SK-N-MC (cell line): Measurements from ENCODE around the gene CNNM1.

Experiments used
- DNase-seq: peaks from one replicate; pipeline ENCODE4 v3.0.0-alpha.2; 2011; ENCODE audit warnings: low read depth, low spot score
- H3K27ac ChIP-seq: fragments of 200-600 bp; sonication (generic); 2 replicates; pipeline ENCODE4 v1.5.1; 2016; ENCODE audit warnings: mixed run types
- H3K36me3 ChIP-seq: fragments of 200-600 bp; sonication (generic); 2 replicates; pipeline ENCODE4 v1.6.1; 2017; ENCODE audit warnings: antibody characterized with exemption, low read length, mixed read lengths; ENCODE audit not compliant: insufficient read depth
- H3K4me3 ChIP-seq: fragments of 200-600 bp; sonication (generic); 2 replicates; pipeline ENCODE4 v1.5.1; 2016
- H3K9ac ChIP-seq: fragments of 200-600 bp; sonication (generic); 2 replicates; pipeline ENCODE4 v1.8.0; 2017; ENCODE audit warnings: mixed run types, mixed read lengths; ENCODE audit not compliant: insufficient read length
- H3K9me3 ChIP-seq: fragments of 200-600 bp; sonication (generic); 2 replicates; pipeline ENCODE4 v1.6.1; 2017; ENCODE audit warnings: low read depth, mild to moderate bottlenecking, antibody characterized with exemption, low read length, moderate library complexity, mixed read lengths
- EZH2 ChIP-seq: fragments of 200-600 bp; sonication (generic); IDR thresholded peaks from one replicate; pipeline ENCODE4 v1.6.1; 2017; ENCODE audit warnings: antibody characterized with exemption
- FOXP2 ChIP-seq: optimal IDR thresholded peaks from 2 replicates; pipeline ENCODE3; 2011; ENCODE audit warnings: mild to moderate bottlenecking, moderate library complexity; ENCODE audit not compliant: insufficient read depth; ENCODE audit errors: extremely low read length, control extremely low read depth
- POLR2AphosphoS5 ChIP-seq: IDR thresholded peaks from 2 replicates; pipeline ENCODE4 v1.6.1; 2012; ENCODE audit warnings: mild to moderate bottlenecking, low read depth, low read length, borderline replicate concordance

CNNM1 gene

DNA sequence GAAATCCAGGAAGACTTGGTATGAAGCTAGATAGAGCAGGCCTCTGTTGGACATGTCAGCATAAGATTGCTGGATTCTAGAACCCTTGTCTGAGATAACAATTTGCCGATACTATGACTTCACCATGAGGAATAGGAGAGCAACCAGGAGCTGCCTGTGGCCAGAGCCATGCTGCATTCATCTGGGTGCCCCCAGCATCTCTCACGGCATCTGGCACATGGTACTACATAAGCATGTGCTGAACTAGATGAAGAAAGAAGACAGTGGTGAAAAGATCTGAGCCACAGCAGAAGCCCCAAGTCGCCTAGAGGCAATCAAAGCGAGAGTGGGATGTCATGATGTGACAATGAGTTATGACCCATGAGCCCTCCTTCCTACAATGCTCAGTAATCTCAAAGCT lies 81.7 kb downstream of the CNNM1 start:
- Histone ChIP-seq H3K9ac (no peak overlapping the region), H3K9me3 (no peaks in the 10 kb centered on the region), H3K36me3 (peaks cover 3% of the 10 kb centered on the region; the same call in 1 of the 2 replicates), H3K27ac (no peak overlapping the region), H3K4me3 (no peak overlapping the region)
- TF ChIP-seq EZH2 (no peak), POLR2AphosphoS5 (no peak), FOXP2 (no peak)
- no peak for DNase-seq

DNA sequence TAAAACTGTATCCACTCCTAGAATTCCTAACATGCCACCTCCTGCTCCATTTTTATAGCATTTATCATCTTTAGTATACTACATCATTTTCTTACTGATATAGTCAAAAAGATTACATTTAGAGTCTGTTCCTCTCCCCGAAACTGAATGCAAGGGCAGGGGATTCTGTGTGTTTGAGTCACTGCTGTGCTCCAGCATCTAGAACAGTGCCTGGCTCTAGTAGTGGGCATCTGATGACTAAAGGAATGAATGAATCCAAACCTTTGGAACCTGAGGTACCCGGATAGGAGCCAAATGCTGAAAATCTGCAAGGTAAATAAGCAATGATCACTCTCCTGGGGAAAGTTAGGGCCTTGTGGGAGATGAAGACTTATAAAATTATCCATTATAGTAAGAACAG lies 82.4 kb downstream of the CNNM1 start:
- Histone ChIP-seq H3K4me3 (no peak overlapping the region), H3K36me3 (no peaks in the 10 kb centered on the region; the same call in 1 of the 2 replicates), H3K9me3 (no peaks in the 10 kb centered on the region), H3K9ac (no peak overlapping the region), H3K27ac (no peak overlapping the region)
- DNase-seq = no peak
- no peak for TF ChIP-seq EZH2
- TF ChIP-seq FOXP2 = no peak
- TF ChIP-seq POLR2AphosphoS5 = no peak

DNA sequence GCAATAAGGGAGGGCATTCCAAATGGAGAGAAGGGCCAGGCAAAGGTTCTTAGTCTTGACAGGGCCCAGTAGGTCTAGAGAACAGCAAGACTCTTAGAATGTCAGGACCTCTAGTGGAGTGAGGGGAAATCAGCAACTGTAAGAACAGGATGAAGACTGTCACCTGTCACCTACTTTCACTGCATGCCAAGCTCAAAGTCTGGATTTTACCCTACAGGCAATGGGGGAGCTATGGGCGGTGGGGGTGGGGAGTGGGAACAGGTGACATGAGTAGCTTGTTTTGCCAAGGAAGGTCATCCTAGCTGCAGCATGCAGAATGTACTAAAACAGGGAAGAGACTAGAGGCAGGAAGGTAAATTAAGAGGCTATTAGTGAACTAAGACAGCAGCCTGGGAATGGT lies 82.9 kb downstream of the CNNM1 start:
- H3K36me3 ChIP-seq = no peaks in the 10 kb centered on the region
- no peak for DNase-seq
- no peak overlapping the region for H3K9ac ChIP-seq
- no peak overlapping the region for H3K27ac ChIP-seq
- no peak for TF ChIP-seq POLR2AphosphoS5
- no peaks in the 10 kb centered on the region for H3K9me3 ChIP-seq
- H3K4me3 ChIP-seq = no peak overlapping the region

DNA sequence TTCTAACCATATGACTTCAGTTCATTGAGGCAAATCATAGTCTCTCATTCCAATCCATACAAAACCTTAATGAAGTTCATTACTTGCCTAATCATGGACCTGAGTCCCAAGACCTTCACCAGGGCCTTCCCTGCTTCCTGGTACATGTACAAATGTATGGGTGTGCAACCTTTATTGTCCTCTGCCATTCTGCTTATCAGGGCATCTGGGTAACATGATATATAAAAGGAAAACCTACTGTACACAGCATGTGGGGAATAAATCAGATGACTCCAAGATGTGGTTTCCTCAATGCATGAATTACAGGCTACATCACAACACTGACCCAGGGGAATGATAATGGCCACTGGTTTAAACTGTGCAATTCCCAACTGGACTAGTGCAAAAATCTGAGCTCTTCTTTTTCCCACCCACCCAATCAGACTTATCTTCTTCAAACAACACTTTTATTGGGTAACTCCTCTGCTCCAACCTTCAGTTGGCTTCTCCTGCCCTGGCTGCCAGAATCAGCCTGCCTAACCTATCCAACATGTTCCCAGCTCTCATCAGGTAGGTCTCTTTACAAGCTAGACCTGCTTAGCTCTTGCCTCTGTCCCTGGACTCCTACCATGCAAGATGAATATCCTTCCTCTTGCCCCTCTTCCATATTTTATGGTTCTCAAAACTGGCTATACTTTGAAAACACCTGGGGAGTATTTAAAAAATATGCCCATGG lies 89.9 kb downstream of the CNNM1 start:
- DNase-seq = no peak
- TF ChIP-seq POLR2AphosphoS5 (no peak), EZH2 (no peak), FOXP2 (no peak)
- no peaks in the 10 kb centered on the region for H3K9me3 ChIP-seq
- H3K4me3 ChIP-seq = no peak overlapping the region
- no peak overlapping the region for H3K9ac ChIP-seq
- no peaks in the 10 kb centered on the region; the same call in 1 of the 2 replicates for H3K36me3 ChIP-seq
- no peak overlapping the region for H3K27ac ChIP-seq

DNA sequence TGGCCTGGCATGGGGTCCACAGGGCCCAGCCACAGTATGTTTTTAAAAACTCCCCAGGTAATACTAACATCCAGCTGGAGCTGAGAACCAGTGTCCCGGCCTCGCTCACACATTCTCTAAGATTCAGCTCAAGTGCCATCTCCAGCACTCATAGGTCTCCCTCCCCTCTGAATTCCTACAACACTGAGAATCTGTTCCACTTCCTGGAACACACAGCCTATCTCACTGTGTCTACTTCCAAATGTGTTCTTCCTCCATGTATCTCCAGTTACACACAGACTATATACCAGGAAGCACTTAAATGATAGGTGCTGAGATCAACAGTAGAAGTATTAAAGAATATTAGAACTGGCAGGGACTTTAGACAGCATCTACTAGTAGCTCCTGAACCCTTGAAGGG lies 90.5 kb downstream of the CNNM1 start:
- Histone ChIP-seq H3K4me3 (no peak overlapping the region), H3K36me3 (no peaks in the 10 kb centered on the region; the same call in 1 of the 2 replicates), H3K27ac (no peak overlapping the region), H3K9me3 (no peaks in the 10 kb centered on the region), H3K9ac (no peak overlapping the region)
- DNase-seq = no peak
- TF ChIP-seq EZH2 (no peak), FOXP2 (no peak), POLR2AphosphoS5 (no peak)

DNA sequence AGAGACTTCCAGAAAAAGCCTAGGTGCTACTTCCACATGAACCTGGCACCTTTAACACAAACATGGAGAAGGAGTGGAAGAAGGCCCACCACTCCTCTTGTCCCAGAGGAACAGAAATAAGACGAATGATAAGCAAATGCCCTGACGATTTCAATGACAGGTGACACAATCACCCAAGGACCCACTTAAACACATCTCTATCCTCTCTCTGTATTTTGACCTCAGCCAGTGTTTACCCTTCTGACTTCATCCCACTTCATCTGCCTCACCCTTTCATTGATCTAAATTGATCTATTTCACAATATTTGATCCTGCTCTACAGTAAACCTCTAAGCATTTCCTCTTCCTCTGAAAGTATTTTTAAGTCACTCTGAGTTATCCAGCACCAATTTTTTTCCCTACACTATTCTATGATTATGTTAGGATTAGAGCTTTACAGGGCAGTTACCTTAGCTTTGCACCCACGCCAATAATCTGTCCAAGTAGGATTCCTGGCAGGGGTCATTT lies 92.1 kb downstream of the CNNM1 start:
- no peaks in the 10 kb centered on the region; the same call in 1 of the 2 replicates for H3K36me3 ChIP-seq

DNA sequence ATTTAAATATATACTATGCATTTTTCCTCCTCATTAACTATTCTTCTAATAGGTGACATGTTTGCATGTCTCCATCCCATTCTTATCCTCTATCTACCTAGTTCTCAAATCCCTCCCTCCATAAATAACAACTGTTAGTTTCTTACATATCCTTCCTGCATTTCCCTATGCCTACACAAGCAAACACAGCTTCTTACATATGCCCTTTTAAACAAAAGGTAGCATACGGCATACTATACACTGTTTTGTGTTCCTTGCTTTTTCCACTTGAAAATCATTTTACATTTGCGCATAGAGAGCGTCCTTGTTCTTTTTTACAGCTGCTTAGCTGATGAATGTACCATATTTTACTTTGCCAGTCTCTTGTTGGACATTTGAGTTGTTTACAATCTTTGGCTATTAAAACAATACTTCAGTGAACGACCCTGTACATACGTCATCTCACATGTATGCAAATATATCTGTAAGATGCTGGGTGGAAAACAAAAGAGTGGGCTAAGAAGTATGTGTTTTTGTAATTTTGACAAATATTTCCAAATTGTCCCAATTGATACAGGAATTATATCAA lies 93.5 kb downstream of the CNNM1 start:
- H3K36me3 ChIP-seq = no peaks in the 10 kb centered on the region; the same call in 1 of the 2 replicates
- no peak overlapping the region for H3K4me3 ChIP-seq
- H3K9me3 ChIP-seq = no peaks in the 10 kb centered on the region
- no peak overlapping the region for H3K27ac ChIP-seq
- no peak for TF ChIP-seq EZH2
- no peak overlapping the region for H3K9ac ChIP-seq
- DNase-seq = no peak

More for the DNA sequence above, 92.1 kb downstream of the CNNM1 start:
- Histone ChIP-seq H3K9me3 (no peaks in the 10 kb centered on the region), H3K27ac (no peak overlapping the region), H3K4me3 (no peak overlapping the region), H3K9ac (no peak overlapping the region)
- DNase-seq = no peak
- TF ChIP-seq EZH2 (no peak), POLR2AphosphoS5 (no peak), FOXP2 (no peak)

DNA sequence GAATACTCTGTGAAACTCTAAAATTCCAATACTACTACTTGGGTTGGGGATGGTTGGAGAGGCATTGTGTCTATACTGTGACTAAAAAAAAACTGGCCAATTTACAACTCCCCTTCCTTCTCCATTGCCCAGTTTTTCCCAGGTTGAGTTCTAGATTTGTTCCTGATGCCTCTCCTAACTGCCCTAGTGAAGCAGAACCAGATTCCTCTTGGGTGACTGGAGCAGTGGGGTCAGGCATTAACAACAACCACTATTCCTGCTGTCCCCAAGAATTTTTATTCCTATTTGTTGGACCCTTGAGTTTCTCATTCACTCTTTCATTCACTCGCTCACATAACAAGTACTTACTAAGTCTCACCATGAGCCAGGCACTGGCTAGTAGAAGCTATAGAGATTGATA lies 95.5 kb downstream of the CNNM1 start:
- Histone ChIP-seq H3K4me3 (no peak overlapping the region), H3K9ac (no peak overlapping the region), H3K27ac (no peak overlapping the region), H3K36me3 (no peaks in the 10 kb centered on the region; the same call in 1 of the 2 replicates), H3K9me3 (no peaks in the 10 kb centered on the region)
- no peak for TF ChIP-seq EZH2
- no peak for TF ChIP-seq FOXP2
- no peak for TF ChIP-seq POLR2AphosphoS5
- no peak for DNase-seq

DNA sequence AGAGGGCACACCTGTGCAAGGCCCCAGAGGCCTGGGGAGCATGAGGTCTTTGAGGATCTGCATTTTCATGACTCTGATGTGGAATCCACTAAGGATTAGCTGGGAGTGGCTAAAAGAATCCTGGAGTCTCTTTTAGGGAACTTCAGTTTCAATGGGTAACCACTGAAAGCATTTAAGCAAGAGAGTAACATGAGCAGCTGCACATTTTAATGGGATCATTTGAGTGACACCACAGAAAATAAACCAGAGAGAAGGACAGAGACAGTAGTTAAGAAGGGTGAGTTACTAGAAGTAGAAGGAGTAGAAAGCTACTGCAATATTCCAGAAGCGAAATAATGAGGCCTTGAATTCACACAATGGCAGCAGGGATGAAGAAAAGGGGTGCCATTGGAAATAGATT lies 96.0 kb downstream of the CNNM1 start:
- TF ChIP-seq POLR2AphosphoS5 = no peak
- no peak for TF ChIP-seq EZH2
- TF ChIP-seq FOXP2 = no peak
- no peak overlapping the region for H3K27ac ChIP-seq
- DNase-seq = no peak

More for the DNA sequence above, 96.0 kb downstream of the CNNM1 start:
- Histone ChIP-seq H3K36me3 (no peaks in the 10 kb centered on the region; the same call in 1 of the 2 replicates), H3K4me3 (no peak overlapping the region), H3K9ac (no peak overlapping the region), H3K9me3 (no peaks in the 10 kb centered on the region)
